HG02678 (cell line): Measurements from ENCODE around the gene TUBB3.
A peak's percentile ranks its signal among the peaks of the same experiment; 100 is the strongest.
"Not testable (repeated sequence)": the region's sequence is repeated elsewhere in the genome, so short reads cannot be mapped to it uniquely, and the experiment has no call there.

Experiments used
- ATAC-seq: cut with Tn5 transposase; IDR thresholded peaks from one replicate; pipeline ENCODE4 v1.9.1; 2021; ENCODE audit warnings: mild to moderate bottlenecking, moderate library complexity; ENCODE audit not compliant: unreplicated experiment

The TUBB3 gene

DNA sequence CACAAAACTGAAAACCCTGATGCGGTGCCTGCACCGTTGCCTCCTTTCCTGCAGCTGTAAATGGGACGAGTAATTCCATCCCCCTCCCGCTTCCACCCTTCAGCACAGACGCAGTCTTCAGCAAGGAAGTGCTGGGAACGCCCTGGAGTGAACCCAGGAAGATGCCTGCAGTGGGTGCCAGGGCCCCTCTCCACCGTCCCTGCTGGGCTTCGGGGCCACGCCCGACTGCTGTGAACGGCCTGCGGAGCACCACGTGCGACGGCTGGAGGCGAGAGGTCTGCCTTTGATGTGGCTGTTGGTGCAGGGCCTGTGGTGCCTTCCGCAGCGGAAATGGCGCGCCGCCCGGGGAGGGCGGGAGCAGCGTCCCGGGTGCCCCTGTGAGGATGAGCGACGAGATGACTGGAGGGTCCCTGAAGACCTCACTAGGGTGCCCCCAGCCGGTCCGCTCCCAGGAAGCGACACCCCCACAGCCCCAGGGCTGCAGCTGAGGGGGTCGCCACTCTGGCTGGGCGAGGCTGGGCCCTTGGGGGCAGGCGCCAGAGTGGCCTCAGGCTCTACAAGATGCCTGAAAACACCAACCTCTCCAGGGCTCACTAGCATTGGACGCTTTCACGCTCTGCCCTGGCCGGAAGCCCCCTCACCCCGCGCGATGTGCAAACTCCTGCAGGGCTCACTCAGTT, 5.2 kb upstream of the TUBB3 start:
- ATAC-seq, result peak; percentile 86

DNA sequence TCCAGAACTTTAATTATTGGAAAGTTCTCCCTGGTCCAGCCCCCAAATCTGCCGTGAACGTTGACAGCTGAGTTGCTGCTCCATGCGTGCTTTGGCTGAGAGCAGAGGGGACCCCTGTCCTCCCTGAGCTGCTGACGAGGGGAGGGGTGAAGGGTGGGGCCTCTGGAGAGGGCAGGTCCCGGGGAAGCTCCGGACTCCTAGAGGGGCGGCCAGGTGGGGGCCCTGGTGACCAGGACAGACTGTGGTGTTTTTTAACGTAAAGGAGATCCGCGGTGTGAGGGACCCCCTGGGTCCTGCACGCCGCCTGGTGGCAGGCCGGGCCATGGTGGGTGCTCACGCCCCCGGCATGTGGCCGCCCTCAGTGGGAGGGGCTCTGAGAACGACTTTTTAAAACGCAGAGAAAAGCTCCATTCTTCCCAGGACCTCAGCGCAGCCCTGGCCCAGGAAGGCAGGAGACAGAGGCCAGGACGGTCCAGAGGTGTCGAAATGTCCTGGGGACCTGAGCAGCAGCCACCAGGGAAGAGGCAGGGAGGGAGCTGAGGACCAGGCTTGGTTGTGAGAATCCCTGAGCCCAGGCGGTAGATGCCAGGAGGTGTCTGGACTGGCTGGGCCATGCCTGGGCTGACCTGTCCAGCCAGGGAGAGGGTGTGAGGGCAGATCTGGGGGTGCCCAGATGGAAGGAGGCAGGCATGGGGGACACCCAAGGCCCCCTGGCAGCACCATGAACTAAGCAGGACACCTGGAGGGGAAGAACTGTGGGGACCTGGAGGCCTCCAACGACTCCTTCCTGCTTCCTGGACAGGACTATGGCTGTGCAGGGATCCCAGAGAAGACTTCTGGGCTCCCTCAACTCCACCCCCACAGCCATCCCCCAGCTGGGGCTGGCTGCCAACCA, 4.4 kb upstream of the TUBB3 start, which contains the start of gene MC1R:
MC1R (plus strand) TSS at position 410 of the 895 bp plus-strand sequence; CDS start at position 807, 397 bp downstream.
- no peak for ATAC-seq

DNA sequence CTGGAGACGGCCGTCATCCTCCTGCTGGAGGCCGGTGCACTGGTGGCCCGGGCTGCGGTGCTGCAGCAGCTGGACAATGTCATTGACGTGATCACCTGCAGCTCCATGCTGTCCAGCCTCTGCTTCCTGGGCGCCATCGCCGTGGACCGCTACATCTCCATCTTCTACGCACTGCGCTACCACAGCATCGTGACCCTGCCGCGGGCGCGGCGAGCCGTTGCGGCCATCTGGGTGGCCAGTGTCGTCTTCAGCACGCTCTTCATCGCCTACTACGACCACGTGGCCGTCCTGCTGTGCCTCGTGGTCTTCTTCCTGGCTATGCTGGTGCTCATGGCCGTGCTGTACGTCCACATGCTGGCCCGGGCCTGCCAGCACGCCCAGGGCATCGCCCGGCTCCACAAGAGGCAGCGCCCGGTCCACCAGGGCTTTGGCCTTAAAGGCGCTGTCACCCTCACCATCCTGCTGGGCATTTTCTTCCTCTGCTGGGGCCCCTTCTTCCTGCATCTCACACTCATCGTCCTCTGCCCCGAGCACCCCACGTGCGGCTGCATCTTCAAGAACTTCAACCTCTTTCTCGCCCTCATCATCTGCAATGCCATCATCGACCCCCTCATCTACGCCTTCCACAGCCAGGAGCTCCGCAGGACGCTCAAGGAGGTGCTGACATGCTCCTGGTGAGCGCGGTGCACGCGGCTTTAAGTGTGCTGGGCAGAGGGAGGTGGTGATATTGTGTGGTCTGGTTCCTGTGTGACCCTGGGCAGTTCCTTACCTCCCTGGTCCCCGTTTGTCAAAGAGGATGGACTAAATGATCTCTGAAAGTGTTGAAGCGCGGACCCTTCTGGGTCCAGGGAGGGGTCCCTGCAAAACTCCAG, 3.4 kb upstream of the TUBB3 start:
- ATAC-seq, result no peak

DNA sequence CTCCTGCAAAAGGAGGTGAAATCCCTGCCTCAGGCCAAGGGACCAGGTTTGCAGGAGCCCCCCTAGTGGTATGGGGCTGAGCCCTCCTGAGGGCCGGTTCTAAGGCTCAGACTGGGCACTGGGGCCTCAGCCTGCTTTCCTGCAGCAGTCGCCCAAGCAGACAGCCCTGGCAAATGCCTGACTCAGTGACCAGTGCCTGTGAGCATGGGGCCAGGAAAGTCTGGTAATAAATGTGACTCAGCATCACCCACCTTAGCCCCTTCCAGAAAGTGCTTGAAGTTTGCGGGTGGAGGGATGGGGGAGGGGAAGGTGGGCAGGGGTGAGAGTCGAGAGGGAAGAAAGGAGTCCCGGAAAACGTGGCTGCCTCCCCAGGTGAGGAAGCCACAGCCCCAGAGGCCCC, 2.4 kb upstream of the TUBB3 start:
- ATAC-seq, result no peak

DNA sequence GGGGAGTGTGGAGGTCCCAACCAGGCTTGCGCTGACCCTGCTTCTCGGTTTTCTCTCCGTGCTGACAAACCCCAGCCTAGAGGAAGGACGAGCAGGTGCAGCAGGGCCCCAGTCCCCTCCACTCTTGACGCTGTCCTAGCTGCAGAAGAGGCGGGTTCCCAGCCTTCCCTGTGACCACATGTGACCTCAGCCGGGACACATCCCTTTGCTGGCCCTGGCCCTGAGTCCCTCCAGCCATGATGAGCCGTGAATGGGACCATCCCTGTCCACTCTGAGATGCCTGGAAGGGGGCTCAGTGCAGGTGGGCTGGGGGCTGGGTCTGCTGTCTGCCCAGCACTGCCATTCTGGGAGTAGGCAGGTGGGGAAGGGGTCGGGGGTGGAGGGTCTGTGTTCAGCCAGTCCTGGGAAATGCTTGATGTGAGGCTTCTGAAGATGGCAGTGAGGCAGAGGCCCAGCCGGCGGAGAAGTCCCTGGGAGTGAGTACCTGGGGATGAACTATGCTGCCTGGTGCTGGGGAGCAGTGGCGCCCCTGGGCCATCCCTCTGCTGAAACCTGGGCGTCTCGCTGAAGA, 1.9 kb upstream of the TUBB3 start:
- no peak for ATAC-seq

DNA sequence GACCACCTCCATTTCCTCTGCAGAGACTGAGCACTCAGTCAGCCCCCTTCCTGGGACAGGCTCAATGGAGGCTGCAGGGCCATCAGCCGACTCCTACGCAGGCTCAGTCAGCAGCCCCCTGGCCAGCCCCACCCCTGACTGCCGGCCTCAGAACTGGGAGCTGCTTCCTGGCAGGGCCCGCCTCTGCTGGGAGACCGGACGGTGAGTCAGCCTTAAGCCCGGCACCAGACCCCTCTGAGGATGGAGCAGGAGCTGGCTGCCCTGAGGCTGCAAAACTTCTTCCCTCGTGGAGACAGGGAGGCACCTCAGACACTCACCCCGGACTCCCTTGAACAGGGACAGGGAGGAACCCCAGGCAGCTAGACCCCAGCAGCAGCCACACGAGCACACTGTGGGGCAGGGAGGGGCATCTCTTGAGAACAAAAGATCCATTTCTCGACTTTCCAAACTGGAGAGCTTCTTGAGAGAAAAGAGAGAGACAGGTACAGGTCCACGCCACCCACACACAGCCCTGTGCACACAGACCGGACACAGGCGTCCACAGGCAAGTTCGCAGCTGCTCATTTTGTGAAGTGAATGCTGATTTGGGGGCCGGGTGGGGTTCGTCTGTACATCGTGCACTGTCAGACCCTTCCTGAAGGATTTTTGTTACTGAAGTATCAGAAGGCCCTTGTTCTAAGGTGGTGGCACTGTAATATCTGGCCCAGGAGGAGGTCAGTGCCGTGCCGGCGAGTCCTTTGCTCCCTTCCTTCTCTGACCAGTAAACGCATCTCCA, 1.3 kb upstream of the TUBB3 start:
- no peak for ATAC-seq

DNA sequence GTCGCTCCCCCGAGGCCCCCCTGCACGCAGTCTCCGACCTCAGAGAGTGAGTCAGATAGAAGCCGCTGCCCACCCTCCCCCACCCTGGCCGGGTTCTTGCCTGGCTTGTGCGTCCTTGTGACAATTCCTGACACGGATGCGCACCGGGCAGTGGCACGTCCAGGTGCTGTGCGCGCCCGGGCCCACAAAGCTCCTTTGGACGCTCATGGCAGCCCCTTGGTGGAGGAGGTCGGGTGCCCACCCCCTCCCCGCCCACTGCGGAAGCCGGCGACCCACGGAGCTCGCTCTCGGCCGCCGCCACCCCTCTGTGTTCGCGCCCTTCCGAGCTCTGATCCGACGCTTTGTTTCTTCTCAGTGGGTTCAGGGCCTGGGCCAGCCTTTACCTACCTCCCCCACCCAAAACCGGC, 662 bp upstream of the TUBB3 start:
- ATAC-seq, result no peak

DNA sequence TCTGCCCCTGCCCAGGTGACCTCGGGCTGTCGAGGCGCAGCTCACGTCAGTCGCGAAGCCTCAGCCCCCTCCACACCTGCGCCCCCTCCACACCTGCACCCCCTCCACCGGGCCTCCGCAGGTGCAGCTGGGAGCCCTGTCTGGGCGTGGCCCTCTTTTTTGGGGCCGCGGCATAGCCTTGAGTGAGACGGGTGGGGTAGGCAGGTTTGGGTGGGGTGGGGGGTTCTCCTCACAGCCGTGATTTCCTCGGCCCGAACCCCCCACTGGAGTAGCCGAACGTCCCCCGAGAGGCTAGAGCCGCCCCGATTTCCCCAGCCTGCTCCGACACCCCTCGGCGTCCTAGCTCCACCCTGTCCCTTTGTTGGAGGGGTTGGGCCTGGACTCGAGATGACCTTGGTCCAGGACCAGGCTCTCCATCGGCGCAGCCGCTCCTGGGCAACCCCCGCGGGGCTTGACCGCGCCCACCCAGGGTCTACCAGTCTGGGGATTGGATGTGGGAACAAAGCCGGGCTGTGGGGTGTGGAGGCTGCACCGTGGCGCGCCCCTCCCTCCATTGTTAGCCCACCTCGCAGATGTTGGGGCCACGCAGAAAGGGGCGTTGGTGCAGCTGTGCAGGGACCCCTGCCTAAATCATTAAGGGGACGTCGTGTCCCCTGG, 626 bp downstream of the TUBB3 start:
- ATAC-seq, result no peak

DNA sequence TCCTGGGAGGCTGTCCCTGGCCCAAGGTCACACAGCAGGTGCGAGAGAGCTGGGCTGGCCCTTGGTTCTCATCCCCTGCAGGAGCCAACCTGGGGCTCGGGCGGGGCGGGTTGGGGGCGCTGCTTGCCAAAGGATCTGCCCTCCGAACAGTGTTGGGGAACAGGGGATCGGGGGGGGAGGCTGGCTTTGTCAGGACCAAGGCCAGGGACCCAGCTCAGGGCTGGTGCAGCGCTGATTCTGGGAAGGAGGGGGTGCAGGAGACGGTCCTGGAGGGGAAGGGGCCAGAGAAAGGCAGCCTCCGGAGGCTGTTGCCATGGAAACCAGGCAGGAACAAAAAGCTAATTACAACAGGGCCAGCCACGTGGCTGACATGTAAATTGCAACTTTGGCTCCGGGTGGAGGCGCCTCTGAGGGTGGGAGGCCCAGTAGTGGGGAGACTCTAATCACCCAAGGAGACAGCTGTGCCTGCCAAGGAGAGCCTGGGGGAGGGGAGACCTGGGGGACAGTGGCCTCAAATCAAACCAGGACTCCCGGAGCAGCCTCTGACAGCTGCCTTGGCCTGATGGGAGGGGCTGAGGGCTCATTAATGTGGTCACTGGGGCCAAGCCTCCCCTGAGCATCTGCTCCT, 1.3 kb downstream of the TUBB3 start:
- no peak for ATAC-seq

DNA sequence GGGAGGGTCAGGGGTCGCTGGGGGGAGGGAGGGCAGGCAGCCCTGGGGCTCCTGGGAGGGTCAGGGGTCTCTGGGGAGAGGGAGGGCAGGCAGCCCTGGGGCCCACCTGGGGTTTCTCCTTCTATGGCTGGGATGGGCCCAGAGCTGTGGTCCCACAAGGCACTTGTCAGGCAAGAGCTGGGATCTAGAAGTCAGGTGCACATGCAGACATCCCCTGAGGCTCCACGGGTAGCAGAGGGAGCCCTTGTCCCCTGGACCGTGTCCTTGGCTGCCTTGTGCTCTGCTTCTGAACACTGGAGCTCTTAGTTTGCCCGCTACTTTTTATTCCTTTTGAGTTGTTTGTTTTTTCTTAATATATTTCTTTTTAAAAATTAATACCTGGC, 1.8 kb downstream of the TUBB3 start:
- ATAC-seq, result no peak

DNA sequence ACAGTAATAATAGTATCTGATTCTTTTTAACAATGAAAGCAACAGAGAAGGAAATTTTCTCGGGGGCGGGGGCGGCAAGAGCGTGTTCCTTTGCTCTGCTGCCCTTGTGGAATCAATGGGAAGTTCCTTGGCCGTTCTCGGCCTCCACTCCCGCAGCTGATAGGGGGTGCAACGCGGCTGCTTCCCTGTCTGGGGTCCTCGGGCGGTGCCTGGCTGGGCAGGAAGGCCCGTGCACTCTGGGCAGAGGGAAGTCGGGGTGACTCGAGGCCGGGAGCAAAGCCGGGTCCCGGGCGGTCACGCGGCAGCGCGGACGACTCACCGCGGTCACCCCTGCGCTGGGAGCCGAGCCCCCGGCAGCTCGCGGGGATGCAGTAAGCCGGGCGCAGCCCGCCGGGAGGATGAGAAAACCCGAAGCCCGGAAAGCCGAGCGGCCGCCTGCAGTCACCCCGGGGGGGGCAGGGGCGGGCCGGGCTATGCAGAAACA, 2.5 kb downstream of the TUBB3 start:
- no peak for ATAC-seq

DNA sequence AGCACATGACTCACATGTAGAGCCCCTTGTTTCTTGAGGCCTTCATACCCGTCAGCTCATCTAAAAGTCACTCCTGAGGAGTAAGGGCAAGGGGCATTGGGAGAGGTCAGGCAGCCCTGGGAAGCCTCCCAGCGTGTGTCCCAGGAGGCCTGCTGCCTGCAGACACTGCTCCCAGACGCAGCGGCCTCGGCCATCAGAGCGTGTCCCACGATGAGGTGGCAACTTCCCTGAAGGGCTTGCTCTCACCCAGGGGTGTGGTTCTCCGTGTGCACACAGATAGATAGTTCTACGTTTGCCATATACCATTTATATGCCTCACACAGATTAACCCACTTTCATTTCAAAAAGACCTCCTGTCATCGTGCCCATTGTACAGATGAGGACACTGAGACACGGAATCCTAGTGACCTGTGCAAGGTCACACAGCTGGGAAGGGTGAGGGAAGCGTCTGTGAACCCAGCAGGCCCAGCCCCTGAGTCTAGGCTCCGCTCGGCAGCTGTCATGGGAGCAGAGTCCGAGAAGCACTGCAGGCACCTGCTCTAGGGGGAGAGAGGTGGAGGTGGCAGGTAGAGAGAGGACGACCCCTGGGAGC, 8.3 kb downstream of the TUBB3 start:
- ATAC-seq, result no peak

DNA sequence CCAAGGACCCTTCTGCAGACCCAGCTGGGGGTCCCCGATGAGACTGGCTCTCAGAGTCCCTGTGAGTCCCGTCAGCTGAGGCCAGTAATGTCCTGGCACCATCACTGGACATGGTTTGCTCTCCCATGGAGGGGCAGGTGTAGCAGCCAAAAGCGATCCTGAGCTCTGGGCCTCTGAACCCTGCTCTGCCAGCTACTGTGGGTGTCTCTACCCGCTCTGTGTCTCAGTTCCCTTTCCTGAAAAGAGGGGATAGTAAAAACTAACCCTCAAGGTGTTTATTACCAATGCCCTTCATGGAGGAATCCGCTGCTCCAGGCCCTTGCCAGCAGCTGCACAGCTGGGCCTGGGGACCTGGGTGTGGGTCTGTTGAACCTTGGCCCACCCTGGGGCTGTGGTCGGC, 8.8 kb downstream of the TUBB3 start:
- no peak for ATAC-seq

DNA sequence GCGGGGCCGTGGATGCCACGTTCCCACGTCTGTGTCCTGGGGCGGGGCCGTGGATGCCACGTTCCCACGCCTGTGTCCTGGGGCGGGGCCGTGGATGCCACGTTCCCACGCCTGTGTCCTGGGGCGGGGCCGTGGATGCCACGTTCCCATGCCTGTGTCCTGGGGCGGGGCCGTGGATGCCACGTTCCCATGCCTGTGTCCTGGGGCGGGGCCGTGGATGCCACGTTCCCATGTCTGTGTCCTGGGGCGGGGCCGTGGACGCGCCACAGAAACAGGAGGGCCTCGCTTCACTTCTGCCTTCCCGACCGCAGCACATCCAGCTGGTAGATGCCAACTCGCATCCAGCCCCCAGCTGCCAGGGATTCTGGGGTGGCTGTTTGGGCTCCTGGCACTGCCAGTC, 10.9 kb downstream of the TUBB3 start:
- not testable (repeated sequence) for ATAC-seq

DNA sequence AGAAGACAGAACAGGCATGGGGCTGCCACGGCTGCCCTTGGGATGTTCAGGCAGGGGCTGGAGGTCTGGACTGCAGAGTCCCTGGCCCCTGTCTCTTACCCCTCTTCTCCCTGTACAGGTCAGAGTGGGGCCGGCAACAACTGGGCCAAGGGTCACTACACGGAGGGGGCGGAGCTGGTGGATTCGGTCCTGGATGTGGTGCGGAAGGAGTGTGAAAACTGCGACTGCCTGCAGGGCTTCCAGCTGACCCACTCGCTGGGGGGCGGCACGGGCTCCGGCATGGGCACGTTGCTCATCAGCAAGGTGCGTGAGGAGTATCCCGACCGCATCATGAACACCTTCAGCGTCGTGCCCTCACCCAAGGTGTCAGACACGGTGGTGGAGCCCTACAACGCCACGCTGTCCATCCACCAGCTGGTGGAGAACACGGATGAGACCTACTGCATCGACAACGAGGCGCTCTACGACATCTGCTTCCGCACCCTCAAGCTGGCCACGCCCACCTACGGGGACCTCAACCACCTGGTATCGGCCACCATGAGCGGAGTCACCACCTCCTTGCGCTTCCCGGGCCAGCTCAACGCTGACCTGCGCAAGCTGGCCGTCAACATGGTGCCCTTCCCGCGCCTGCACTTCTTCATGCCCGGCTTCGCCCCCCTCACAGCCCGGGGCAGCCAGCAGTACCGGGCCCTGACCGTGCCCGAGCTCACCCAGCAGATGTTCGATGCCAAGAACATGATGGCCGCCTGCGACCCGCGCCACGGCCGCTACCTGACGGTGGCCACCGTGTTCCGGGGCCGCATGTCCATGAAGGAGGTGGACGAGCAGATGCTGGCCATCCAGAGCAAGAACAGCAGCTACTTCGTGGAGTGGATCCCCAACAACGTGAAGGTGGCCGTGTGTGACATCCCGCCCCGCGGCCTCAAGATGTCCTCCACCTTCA, 11.7 kb downstream of the TUBB3 start:
- ATAC-seq, result no peak

DNA sequence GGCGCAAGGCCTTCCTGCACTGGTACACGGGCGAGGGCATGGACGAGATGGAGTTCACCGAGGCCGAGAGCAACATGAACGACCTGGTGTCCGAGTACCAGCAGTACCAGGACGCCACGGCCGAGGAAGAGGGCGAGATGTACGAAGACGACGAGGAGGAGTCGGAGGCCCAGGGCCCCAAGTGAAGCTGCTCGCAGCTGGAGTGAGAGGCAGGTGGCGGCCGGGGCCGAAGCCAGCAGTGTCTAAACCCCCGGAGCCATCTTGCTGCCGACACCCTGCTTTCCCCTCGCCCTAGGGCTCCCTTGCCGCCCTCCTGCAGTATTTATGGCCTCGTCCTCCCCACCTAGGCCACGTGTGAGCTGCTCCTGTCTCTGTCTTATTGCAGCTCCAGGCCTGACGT, 12.5 kb downstream of the TUBB3 start:
- not testable (repeated sequence) for ATAC-seq

DNA sequence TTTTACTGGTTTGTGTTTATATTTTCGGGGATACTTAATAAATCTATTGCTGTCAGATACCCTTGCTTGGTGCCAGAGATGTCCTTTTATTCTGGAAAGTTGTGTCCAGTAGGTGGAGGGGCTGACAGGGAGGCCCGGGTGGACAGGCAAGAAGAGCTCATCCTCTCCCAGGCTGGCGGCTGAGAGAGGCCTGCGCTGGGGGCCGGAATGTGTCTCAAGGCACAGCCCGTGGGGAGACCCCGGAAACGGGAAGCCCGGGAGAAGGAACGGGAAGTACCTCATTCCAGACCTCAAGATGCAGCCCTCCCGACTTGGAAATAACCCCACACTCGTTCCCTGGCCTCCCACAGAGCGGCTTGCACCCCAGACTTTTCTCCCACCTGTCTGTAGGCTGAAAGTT, 12.9 kb downstream of the TUBB3 start:
- no peak for ATAC-seq

DNA sequence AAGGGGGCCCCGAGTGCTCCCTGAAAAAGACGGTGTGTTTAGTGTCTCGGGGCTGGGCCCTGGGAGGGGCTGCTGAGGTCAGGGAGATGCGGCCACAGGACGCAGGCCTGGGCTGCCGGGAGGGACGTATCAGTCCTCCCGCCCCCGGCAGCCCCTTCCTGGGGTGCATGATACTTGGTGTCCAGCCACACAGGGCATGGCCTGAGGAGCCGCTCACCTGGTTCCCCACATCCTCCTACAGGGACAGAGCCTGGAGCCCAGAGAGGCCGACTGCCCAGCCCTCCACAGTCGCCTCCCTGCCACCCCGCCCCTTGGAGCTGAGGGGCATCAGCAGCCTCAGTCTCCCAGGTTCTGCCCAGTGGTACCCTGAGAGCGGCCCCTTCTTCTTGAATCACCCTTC, 13.4 kb downstream of the TUBB3 start:
- no peak for ATAC-seq
